GM19351 (cell line): ENCODE results near the gene FAM169A.
"Not testable (repeated sequence)": the region's sequence is repeated elsewhere in the genome, so short reads cannot be mapped to it uniquely, and the experiment has no call there.

Source experiments
- ATAC-seq: cut with Tn5 transposase; IDR thresholded peaks from one replicate; pipeline ENCODE4 v1.9.1; 2021; ENCODE audit warnings: mild to moderate bottlenecking, moderate library complexity; ENCODE audit not compliant: unreplicated experiment

FAM169A gene

DNA sequence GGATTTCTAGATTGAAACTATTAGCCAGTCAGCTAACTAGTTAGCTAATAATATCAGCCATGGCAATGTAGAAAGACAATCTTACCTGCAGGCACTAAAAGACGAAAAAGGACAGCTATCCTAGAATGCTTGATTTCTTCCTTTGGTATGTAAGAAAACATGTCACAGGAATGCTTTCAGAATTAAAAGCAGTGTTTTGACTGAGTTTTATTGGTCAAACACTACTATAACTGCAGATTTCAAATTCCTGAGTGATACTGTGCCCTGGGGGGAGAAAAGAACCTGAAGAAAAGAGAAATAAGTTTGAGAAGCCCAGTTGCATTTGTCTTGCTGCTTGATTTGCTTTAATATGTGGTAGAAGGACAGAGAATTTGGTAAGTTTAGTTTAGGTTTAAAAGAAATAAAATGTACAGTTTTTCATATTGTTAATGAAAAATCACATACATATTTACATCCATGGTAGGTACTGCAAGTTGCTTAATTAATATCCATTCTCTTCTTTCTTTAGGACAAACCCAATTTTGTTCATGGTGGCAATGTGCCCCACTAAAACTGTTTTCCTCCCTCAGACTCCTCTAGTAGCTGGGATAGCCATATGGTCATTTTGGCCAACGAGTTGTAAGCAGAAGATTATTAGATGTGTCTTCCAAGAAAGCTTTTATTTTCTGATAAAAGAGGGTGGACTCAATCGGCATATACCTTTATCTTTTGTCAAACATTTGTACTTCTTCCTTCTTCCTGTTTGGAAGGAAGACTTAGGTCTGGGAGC is 4.3 kb upstream of the FAM169A start:
- ATAC-seq: no peak

DNA sequence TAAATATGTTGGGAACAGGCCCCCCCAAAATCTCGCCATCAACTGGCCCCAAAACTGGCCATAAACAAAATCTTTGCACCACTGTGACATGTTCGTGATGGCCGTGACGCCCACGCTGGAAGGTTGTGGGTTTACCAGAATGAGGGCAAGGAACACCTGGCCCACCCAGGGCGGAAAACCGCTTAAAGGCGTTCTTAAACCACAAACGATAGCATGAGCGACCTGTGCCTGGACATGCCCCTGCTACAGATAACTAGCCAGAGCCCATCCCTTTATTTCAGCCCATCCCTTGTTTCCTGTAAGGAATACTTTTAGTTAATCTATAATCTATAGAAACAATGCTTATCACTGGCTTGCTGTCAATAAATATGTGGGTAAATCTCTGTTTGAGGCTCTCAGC is 3.2 kb upstream of the FAM169A start:
- ATAC-seq: not testable (repeated sequence)

DNA sequence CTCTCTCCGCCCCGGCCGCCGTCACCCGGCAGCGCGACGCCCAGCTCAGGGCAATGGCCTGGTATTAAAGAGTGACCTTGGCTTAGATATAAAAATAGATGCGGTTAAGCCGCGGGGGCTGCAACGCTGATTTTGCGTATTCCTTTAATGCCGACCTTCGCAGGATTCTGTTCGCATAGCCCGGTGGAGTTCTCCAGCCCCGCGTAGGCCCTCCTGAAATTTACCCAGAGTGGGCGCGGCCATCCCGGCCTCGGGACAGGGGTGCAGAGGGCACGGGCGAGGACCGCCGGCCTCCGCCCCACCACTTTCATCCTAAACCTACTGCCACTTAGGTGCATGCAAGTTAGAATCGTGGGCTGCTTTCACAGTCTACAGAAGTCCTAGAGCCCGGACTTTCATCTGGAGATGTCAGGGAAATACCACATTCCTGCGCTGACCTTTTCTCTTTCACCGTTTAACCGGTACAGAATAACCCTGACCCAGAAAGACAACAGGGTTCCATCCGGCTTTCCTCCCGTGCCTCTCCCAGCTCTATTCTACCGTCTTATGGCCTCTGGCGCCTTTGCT is 492 bp upstream of the FAM169A start:
- ATAC-seq: peak; percentile 12

DNA sequence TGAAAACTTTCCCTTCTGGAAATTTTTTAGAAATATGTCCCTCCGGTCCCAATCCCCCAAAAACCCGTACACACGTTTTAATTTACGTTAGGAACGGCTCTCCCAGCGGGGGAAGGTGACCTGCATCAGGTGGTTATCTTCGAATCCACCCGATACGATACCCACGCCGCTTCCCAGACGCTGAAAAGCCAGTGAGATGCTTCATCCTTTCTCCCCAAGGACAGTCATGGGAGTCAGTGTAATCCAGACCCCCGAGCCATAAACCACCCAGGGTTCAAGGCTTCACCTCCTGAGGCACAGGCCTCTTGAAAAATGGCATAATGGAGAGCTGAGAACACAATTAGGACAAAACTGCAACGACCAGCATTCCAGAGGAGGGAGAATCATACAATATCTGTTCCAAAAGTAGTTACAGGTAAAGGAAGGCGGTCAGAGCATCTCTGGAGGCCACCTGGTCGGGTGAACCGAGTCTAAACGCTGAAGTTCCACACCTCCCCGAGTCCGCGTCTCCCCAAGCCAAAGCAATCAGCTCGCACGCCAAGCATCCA is 857 bp downstream of the FAM169A start:
- ATAC-seq: peak; percentile 17

DNA sequence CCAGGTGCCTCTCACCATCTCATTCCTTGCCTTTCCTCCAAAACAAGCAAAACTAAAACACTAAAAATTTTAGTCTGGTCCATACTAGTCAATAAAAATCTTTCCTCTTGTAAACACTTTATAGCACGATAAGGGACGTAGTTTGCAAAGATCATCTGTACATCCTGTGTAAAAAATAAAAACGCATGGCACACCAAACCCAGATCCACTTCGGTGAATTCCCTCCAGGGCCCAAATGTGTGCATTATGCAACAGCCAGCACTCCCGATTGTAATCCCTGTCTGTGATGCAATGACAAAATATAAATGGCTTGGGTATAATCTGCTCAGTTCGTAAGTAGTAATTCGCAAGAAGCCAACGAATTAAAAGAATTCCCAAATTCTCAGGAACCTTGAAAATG is 1.4 kb downstream of the FAM169A start:
- no peak for ATAC-seq

DNA sequence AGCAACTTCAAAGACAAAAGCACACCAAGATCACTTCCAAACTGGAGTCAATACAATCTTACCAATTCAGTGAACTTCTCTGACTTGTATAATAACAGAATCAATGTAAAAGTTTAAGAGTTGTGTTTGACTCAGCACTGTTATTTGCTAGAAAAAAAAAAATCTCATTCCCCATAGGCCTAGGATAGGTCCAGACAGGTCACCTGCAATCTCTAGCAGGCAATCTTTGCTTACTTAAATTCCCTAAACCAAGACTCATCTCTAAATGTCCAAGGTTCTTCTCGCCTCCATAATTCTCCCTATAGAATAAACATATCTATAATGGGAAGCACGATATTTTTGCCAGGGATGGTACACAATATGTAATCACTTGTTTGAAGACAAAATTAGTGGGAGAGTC is 2.5 kb downstream of the FAM169A start:
- ATAC-seq: no peak

DNA sequence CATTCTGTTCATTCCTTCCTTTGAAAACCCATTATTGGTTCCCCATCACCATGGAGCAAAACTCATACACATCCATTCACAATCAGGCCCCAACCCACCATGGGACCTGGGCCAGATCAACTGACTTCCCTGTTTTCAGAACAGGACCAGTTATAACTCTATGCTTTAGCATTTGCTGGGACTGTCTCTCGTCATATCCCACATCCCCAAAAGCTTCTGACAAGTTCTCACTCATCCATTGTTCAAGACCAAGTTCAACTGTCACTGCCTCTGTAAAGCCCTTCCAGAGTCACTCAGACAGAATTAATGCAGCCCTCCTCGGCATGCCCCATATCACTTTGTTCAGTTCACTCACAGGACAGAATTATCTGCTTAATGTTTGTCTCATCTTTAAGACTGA is 4.0 kb downstream of the FAM169A start:
- no peak for ATAC-seq

DNA sequence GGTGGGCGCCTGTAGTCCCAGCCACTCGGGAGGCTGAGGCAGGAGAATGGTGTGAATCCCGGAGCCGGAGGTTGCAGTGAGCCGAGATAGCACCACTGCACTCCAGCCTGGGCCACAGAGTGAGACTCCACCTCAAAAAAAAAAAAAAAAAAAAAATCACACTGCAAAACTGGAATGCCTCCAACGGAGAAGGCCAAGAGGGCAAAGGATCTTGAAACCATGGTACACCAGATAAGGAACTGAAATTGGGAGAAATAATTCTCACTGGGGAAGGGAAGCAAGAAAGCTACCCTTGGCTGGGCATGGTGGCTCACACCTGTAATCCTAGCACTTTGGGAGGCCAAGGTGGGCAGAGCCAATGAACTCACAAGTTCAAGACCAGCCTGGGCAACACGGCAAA is 9.2 kb downstream of the FAM169A start:
- ATAC-seq: not testable (repeated sequence)

DNA sequence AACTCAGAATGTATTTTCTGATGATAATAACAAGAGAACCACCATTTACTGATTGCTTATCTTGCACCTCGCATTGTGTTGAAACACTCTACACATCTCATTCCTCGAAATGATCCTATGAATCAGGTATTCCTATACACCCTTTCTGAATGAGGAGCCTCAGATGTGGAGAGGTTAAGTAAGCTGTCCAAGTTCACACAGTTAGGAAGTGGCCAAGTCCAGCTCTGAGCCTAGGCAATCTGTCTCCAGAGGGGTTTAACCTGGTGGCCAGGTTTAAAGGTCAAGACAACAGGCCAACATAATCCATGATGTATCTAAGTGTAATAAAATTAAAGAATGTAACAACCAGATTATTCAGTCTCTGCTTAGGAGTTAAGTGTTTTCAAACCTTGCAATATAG is 12.9 kb downstream of the FAM169A start:
- ATAC-seq: no peak

DNA sequence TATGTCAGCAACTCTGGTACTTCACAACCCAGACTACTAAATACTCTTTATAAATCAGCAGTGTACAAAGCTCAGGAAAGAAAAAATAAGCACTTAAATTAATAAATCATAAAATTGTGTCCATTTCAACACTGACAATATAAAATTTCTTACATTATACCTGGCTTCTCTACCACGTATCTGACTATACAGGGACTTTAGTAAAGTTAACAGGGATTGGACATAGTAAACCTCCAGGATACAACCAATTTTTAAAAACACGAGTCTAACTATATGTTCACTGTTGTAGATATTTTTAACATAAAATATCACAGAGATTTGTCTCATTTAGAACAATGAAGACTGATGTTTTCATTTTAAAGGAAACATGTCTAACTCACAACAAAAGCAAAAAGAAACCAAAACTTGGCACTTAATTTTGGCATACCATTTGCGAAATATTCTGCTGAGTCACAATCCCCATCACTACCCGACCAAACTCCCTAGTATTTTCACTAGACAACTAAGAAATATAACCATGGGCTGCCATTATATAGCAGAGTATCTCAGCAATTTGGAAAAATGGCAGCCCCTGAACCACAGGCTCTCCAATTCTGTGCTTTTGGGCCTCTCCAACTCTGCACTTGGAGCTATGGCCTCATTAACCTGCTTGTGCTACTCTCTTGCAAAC is 14.4 kb downstream of the FAM169A start:
- no peak for ATAC-seq

DNA sequence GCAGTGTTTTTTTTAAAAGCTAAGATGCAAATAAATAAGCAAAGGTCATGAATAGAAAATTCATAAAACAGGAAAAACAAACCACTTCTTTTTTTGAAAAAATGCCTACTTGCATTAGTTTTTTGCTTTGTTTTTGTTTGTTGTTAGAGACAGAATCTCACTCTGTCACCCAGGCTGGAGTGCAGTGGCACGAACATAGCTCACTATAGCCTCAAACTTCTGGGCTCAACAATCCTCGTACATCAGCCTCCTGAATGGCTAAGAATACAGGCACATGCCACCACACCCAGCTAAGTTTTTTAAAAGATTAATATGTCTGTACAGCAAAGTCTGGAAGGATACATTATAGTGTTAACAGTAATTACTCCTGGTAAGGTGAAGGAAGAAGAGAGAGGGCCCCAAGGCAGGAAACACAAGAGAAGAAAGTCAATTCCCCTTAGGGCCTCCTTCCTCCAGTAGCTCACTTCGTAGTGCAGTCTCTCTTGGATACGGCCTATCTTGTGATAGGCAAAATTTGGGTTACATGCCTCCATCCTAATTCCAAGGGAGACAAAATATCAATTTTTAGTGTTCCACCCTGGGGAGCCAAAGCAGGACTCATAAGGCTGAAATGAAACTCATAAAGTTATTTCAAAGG is 15.3 kb downstream of the FAM169A start:
- ATAC-seq: no peak

DNA sequence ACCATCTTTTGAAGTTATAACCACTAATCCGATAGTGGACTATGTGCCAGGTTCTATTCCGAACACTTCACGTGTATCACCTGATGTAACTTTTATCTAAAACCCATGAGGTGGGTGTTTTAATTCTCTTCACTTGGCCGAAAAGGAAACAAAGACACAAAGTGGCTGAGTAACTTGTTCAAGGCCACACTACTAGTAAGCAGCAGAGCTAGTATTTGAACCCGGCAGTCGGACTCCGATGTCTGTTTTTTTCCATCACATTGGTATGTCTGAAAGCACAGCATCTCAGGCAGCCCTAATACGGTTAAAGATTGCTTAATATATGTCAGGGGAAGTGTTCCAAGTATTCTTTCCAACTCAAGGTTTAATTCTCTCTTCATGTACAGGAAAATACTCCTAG is 16.2 kb downstream of the FAM169A start:
- ATAC-seq: no peak

DNA sequence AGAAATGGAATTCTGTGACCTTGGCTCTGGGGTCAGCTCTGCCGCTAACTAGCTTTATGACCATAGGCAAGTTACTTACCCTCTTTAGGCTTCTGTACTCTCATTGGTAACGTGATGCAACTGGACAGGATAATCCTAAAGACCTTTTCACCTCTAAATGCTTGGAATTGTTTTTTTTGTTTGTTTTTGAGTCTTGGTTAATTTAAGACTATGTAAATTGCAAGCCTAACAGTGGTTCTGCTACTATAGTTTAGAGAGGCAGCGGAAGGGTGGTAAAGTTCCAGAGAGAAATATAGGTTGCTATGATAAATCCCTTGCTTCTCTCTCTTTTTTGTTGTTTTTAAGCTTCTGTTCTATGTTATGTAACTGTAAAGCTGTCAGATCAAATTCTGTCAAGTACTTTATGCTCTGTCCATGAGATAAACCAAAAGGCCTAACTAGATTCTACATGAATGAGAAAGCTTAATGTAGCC is 17.6 kb downstream of the FAM169A start:
- no peak for ATAC-seq

DNA sequence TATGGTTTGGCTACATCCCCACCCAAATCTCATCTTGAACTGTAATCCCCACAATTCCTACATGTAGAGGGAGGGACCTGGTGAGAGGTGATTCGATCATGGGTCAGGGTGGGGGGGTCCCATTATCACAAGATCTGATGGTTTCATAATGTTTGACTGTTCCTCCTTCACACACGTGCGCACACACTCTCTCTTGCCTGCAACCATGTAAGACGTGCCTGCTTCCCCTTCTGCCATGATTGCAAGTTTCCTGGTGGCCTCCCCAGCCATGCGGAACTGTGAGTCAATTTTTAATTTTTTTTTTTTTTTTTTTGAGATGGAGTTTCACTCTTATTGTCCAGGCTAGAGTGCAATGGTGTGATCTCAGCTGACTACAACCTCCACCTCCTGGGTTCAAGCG is 27.0 kb downstream of the FAM169A start:
- no peak for ATAC-seq

DNA sequence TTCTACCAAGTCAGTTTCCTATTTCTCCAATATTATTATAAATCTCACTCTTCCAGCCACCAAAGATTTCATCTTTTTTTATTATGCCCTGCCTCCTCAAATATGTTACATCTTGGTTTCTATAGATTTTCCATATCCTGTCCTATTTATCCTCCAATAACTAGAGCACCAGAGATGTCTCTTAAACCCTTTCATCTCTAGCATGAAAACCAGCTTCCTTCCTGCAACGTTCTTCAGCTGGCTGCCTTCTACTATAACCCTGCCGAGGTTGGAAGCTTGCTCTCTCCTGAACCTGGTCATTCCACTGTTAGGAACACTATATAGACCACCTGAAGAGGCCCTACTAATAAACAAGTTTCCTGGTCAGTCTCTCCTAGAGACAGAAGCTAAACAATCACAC is 27.9 kb downstream of the FAM169A start:
- no peak for ATAC-seq

DNA sequence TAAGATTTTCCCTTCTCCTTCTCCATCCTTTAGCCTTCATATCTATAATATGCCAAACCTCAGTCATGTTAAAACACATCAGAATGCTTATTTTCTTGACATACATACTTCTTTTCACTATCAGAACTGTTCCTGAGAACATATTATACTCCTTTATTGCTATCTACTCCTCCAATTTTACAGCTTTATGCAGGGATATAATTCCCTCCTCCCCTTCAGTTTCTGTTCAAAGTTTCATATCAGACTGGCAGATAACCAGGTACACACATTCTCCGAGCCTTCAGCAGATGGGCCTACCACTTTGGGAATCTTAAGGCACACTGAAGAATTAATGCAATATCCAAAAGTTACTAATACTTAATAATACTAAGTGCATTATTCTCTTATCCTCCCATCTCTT is 29.1 kb downstream of the FAM169A start:
- ATAC-seq: no peak

DNA sequence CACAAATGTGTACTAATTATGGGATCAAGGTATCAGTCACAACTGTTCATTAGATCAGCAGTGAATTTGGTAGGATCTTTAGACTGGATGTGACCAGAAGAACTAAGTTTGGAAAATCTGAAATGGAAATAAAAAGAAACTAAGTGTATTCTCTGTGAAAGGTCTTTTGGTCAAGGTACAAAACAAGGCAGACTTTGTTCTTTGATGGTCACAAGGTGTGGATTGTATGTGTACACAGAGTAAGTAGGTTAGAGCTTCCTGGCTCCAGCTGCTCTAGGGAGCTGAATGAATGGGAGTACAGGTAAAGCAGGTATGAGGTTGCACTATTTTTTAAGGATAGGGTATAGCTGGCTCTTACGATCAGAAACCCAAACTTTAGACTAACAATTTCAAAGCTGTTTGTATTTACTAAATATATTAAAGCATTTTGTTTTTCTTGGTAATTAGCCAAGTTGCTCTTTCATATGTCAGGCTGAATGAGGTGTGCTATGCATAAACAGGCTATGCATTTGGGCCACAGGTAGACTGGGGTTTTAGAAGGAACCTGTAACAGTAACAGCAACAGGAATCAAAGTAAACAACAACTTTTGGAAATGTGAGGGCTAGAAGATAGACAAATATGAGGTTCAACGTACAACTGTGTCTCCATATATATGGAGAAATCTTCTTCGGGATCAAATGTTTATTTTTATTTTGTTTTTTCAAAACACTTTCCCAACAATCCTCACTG is 32.5 kb downstream of the FAM169A start:
- no peak for ATAC-seq

DNA sequence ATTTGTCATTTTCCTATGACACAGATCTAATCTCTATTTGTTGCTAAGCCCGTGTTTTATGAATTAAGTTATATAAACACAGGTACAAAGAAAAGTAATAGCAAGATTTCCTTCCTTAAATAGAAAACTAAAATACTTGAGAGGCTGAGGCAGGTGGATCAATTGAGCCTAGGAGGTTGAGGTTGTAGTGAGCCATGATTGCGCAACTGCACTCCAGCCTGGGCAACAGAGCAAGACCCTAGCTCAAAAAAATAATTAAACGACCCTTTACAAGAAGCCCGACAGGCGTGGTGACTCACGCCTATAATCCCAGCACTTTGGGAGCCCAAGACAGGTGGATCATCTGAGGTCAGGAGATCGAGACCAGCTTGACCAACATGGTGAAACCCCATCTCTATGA is 36.8 kb downstream of the FAM169A start:
- no peak for ATAC-seq

DNA sequence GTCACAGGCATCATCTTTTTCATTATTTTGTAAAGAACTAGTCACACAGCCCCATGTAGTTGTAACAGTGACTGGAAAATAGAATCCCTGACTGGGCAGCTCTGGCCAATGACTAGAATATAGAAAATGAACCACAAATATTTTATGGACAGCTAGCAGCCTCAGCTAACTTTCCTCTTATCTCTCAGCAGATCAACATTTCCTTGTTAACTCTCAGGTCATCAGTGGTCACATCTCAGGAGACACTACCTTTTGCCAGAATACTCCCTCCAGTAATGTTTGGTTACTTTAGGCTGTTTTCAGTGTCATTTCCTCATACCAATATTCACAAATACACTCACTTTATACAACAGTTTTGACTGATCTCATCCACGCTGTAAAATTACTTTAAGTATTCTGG is 43.9 kb downstream of the FAM169A start:
- ATAC-seq: no peak

DNA sequence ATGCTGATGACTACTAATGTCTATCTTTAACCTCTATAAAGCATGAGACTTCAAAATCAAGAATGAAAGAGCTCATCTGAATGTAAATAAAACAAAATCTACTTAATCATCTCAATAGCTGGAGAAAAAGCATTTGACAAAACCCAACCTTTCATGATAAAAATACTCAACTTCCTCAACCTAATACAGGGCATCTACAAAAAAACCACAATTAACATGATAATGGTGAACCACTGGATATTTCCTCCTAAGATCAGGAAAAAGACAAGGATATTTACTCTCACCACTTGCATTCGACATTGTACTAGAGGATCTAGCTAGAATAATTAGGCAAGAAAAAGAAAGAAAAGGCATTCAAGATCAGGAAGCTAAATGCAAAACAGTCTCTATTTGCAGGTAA is 49.3 kb downstream of the FAM169A start:
- no peak for ATAC-seq

DNA sequence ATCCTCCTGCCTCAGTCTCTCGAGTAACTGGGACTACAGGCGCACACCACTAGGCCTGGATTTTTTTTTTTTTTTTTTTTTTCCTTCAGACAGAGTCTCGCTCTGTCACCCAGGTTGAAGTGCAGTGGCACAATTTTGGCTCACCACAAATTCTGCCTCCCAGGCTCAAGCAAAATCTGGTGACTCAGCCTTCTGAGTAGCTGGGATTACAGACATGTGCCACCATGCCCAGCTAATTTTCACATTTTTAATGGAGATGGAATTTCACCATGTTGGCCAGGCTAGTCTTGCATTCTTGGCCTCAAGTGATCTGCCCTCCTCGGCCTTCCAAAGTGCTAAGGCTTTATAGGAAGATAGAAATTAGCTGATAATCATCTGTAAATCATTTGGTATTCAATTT is 55.3 kb downstream of the FAM169A start:
- no peak for ATAC-seq
